Stimulated activated naive CD4-positive, alpha-beta T cell treated with Interleukin-2 at 50 U/mL for 16 hours (primary cell): ENCODE data around the gene PFKFB3.
"Not testable (repeated sequence)": the region's sequence is repeated elsewhere in the genome, so short reads cannot be mapped to it uniquely, and the experiment has no call there.

ENCODE experiments used
- DNase-seq: peaks from one replicate; lab custom pipeline; 2025; lab: John Stamatoyannopoulos, UW

PFKFB3 gene

GRCh38 chr10:6236349-6237198 is 33.8 kb downstream of the PFKFB3 start:
- no peak for DNase-seq

GRCh38 chr10:6237199-6237530 is 34.4 kb downstream of the PFKFB3 start:
- DNase-seq: no peak

GRCh38 chr10:6238587-6239212 is 36.0 kb downstream of the PFKFB3 start:
- not testable (repeated sequence) for DNase-seq

- peak; percentile 68 for DNase-seq
Measured at GRCh38 chr10:6239213-6239991, 36.7 kb downstream of the PFKFB3 start.

- DNase-seq: no peak
Measured at GRCh38 chr10:6240254-6240653, 37.5 kb downstream of the PFKFB3 start.

- DNase-seq: no peak
Measured at GRCh38 chr10:6242089-6242488, 39.4 kb downstream of the PFKFB3 start.

- no peak for DNase-seq
Measured at GRCh38 chr10:6244510-6244909, 41.8 kb downstream of the PFKFB3 start.

- DNase-seq: no peak
Measured at GRCh38 chr10:6247041-6247712, 44.4 kb downstream of the PFKFB3 start.

- not testable (repeated sequence) for DNase-seq
Measured at GRCh38 chr10:6248908-6249307, 46.2 kb downstream of the PFKFB3 start.

GRCh38 chr10:6249698-6250097 is 47.0 kb downstream of the PFKFB3 start:
- DNase-seq: no peak

GRCh38 chr10:6250745-6251144 is 48.0 kb downstream of the PFKFB3 start:
- no peak for DNase-seq

- DNase-seq: no peak
Measured at GRCh38 chr10:6254201-6254600, 51.5 kb downstream of the PFKFB3 start.

- DNase-seq: no peak
Measured at GRCh38 chr10:6255548-6256061, 52.9 kb downstream of the PFKFB3 start.

GRCh38 chr10:6256439-6256838 is 53.7 kb downstream of the PFKFB3 start:
- DNase-seq: no peak

GRCh38 chr10:6259153-6259552 is 56.4 kb downstream of the PFKFB3 start:
- DNase-seq: no peak

- no peak for DNase-seq
Measured at GRCh38 chr10:6260843-6261242, 58.1 kb downstream of the PFKFB3 start.

GRCh38 chr10:6267941-6268340 is 65.2 kb downstream of the PFKFB3 start:
- no peak for DNase-seq

- DNase-seq: no peak
Measured at GRCh38 chr10:6269432-6269831, 66.7 kb downstream of the PFKFB3 start.

GRCh38 chr10:6269953-6270867 is 67.5 kb downstream of the PFKFB3 start:
- DNase-seq: peak; percentile 80

GRCh38 chr10:6270951-6271350 is 68.2 kb downstream of the PFKFB3 start:
- no peak for DNase-seq

- DNase-seq: no peak
Measured at GRCh38 chr10:6271663-6272062, 68.9 kb downstream of the PFKFB3 start.
